DMS 273 (cell line): ENCODE data around the gene PREX1.
A peak's percentile ranks its signal among the peaks of the same experiment; 100 is the strongest.

Source experiments
- DNase-seq: peaks from one replicate; lab custom pipeline; 2025; ENCODE audit not compliant: unreplicated experiment; lab: John Stamatoyannopoulos, UW

Gene PREX1

GRCh38 chr20:48685300-48685699 is 142.5 kb downstream of the PREX1 start:
- DNase-seq: no peak

GRCh38 chr20:48684501-48685041 is 143.2 kb downstream of the PREX1 start:
- no peak for DNase-seq

GRCh38 chr20:48683467-48684175 is 144.2 kb downstream of the PREX1 start:
- DNase-seq: no peak

GRCh38 chr20:48682529-48683363 is 145.1 kb downstream of the PREX1 start:
- peak; percentile 99 for DNase-seq

GRCh38 chr20:48681873-48682426 is 145.8 kb downstream of the PREX1 start:
- DNase-seq: no peak

GRCh38 chr20:48681201-48681872 is 146.5 kb downstream of the PREX1 start:
- no peak for DNase-seq

GRCh38 chr20:48680650-48681049 is 147.1 kb downstream of the PREX1 start:
- no peak for DNase-seq

GRCh38 chr20:48679599-48679998 is 148.2 kb downstream of the PREX1 start:
- DNase-seq: peak; percentile 31

GRCh38 chr20:48679011-48679410 is 148.8 kb downstream of the PREX1 start:
- no peak for DNase-seq

GRCh38 chr20:48678421-48678820 is 149.4 kb downstream of the PREX1 start:
- no peak for DNase-seq

GRCh38 chr20:48676795-48677460 is 150.9 kb downstream of the PREX1 start:
- DNase-seq: no peak

GRCh38 chr20:48676125-48676524 is 151.7 kb downstream of the PREX1 start:
- DNase-seq: no peak

- no peak for DNase-seq
Measured at GRCh38 chr20:48674461-48674860, 153.3 kb downstream of the PREX1 start.

- no peak for DNase-seq
Measured at GRCh38 chr20:48673507-48673906, 154.3 kb downstream of the PREX1 start.

- DNase-seq: no peak
Measured at GRCh38 chr20:48672324-48672723, 155.5 kb downstream of the PREX1 start.

GRCh38 chr20:48671141-48671540 is 156.7 kb downstream of the PREX1 start:
- no peak for DNase-seq

- DNase-seq: no peak
Measured at GRCh38 chr20:48669946-48670605, 157.7 kb downstream of the PREX1 start.

GRCh38 chr20:48668451-48668946 is 159.3 kb downstream of the PREX1 start:
- DNase-seq: peak; percentile 25

- no peak for DNase-seq
Measured at GRCh38 chr20:48667889-48668413, 159.8 kb downstream of the PREX1 start.

- DNase-seq: no peak
Measured at GRCh38 chr20:48667481-48667880, 160.3 kb downstream of the PREX1 start.
